PC-3 (cell line): ENCODE data around the gene RRAGD.

ENCODE experiments used
- EZH2 ChIP-seq: fragments of 300-600 bp; sonication (generic); IDR thresholded peaks from one replicate; pipeline ENCODE4 v1.6.1; 2017; ENCODE audit warnings: antibody characterized with exemption, mild to moderate bottlenecking, low read length; ENCODE audit not compliant: unreplicated experiment
- EZH2phosphoT487 ChIP-seq: fragments of 300-600 bp; sonication (generic); IDR thresholded peaks from 2 replicates; pipeline ENCODE4 v1.6.1; 2018; ENCODE audit warnings: mild to moderate bottlenecking, antibody characterized with exemption, low read length, borderline replicate concordance
- TF ChIP-seq, protein P1 (sequence below): fragments of 300-600 bp; sonication (generic); conservative IDR thresholded peaks from 2 replicates; pipeline ENCODE4 v1.5.1; 2017; ENCODE audit warnings: antibody characterized with exemption, low read depth, mild to moderate bottlenecking, low read length

DNA sequence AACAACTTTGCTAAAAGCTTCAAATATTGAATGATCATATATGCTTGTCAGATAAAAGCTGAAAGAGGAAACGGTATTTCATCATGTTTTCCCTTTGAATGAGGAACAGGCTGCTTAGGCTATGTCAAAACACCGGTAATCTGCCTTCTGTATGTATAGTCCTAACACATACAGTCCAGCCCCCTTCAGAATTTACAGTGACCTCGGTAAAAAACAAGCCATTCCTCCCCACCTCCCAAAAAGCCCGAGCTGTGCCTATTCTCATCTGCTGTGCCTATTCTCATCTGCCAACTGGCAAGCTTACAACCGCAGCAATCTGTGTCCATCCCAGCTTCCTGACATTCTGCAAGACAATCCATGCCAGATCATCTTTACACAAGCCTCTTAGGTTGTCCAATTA lies 32.8 kb downstream of the RRAGD start:
- TF ChIP-seq, protein P1, sequence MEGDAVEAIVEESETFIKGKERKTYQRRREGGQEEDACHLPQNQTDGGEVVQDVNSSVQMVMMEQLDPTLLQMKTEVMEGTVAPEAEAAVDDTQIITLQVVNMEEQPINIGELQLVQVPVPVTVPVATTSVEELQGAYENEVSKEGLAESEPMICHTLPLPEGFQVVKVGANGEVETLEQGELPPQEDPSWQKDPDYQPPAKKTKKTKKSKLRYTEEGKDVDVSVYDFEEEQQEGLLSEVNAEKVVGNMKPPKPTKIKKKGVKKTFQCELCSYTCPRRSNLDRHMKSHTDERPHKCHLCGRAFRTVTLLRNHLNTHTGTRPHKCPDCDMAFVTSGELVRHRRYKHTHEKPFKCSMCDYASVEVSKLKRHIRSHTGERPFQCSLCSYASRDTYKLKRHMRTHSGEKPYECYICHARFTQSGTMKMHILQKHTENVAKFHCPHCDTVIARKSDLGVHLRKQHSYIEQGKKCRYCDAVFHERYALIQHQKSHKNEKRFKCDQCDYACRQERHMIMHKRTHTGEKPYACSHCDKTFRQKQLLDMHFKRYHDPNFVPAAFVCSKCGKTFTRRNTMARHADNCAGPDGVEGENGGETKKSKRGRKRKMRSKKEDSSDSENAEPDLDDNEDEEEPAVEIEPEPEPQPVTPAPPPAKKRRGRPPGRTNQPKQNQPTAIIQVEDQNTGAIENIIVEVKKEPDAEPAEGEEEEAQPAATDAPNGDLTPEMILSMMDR: no peak
- TF ChIP-seq EZH2 (no peak), EZH2phosphoT487 (no peak)
